Measurements from ENCODE around the gene NEUROG3.
"Not testable (repeated sequence)": the region's sequence is repeated elsewhere in the genome, so short reads cannot be mapped to it uniquely, and the experiment has no call there.

NEUROG3 gene

DNA sequence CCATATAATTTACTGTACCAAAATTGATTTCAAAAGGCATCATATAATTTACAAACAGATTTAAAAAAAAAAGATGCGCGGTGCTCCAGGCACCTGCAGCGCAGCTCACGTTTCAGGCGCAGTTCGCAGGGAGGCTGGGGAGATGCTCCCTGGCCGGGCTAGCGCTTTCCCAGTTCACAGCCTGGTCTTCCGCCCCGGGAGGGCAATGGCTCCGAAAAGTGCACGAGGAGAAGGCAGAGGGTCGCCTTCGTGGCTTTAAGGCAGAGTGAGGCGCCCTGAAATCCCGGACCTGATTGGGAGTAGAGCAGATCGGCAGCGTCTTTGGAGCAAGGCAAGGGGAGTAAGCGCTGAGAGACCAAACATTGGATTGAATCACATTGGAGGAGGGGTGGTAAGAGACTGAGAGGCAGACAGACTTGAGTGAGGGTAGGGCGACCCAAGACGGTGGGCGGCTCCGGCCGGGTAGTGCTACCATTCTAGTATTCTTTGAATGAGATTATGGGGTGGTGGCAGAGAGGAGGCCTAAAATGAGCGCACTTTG lies 1.5 kb downstream of the NEUROG3 start:
- DNase-seq (ENCODE audit: low read depth): no peak

GRCh38 chr10:69570050-69570816 lies 3.0 kb downstream of the NEUROG3 start:
- no peak for DNase-seq (ENCODE audit: low read depth)

GRCh38 chr10:69569396-69569934 lies 3.8 kb downstream of the NEUROG3 start:
- DNase-seq (ENCODE audit: low read depth): no peak

DNA sequence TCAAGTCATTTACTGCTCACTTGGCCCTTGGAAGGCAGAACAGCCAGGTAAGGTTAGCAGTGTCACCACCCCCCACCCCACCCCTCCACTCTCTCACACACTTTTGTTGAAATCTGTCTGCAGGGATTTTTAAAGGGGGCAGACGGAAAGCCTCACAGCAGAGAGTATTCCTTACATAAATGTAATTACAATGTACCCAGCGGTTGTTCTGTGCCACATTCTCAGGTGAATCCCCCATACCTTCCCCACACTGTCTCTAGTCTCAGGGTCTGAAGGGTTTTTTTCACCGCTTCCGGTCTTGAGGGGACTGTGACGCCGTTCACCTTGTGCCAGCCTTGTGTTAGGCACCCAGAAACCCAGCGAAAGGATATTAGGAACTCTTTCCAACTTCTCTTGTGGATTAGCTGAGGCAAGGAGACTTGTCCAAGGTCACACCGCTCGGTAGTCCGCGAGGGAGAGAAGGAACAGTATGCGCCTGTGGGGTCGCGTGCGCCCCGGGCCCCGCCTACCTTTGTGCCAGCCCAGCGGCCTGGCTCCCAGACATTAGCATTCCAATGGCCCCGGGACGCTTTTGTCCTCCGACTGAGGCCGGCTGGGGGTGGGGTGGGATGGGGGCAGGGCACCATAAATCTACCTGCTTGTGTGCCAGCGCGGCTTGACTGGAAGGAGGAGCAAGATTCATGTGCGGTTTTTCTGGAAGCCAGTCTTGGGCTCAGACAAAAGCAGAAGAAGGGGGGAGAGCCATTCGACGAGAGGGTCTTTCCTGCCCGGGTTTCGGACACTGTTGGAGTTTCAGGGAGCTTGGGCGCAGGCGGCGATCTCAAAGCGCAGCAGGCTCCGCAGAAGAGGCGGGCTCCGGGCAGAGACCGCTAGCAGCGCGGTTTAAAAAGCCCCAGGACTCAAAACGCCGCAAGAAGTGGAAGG lies 4.5 kb downstream of the NEUROG3 start:
- DNase-seq (ENCODE audit: low read depth): no peak

GRCh38 chr10:69567920-69568319 lies 5.3 kb downstream of the NEUROG3 start:
- no peak for DNase-seq (ENCODE audit: low read depth)

DNA sequence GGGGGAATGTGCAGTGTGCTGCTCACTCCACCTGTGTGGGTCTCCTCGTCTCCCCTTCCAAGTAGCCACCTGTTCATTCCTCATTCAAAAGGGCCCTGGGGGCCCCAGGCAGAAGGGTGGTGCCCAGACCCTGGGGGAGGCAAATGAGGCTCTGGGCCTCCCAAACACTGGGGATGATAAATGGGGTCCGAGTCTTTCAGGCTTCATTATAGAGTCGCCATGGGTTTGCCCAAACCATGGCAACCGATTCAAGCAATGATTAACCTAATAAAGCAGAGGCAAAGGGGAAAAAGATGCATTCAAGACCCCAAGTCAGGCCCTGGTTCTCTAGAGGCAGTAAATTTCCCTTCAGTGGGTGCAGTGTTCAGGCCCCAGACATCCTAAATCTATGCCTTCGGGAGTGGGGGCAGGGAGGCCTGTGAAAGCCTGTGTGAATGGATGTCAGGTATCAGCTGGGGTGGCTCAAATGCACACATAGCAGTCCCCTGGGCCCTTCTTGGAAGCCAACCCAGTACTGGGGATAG lies 10.4 kb downstream of the NEUROG3 start:
- no peak for DNase-seq (ENCODE audit: low read depth)

DNA sequence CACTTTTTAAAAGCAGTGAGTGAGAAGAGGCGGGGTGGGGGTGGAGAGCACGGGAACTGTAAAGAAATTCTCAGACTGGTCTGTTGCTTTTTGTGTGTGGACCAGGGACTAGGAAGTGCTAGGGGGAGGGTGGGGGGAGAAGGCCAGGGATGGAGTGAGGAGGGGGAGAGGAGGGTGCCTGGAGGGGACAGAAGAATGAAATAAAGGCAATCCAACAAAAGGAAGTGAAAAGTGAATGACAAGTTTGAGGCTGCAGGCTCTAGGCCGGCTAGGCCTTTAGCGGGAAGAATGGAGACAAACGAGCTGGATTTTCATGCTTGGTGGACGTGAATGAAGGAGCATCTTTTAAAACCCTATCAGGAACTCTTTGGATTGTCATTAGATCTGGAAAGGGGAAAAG lies 13.7 kb downstream of the NEUROG3 start:
- no peak for DNase-seq (ENCODE audit: low read depth)

GRCh38 chr10:69558559-69558958 lies 14.7 kb downstream of the NEUROG3 start:
- no peak for DNase-seq (ENCODE audit: low read depth)

GRCh38 chr10:69554611-69555010 lies 18.6 kb downstream of the NEUROG3 start:
- no peak for DNase-seq (ENCODE audit: low read depth)

- no peak for DNase-seq (ENCODE audit: low read depth)
These were observed 19.9 kb downstream of the NEUROG3 start for GRCh38 chr10:69553328-69553727.

DNA sequence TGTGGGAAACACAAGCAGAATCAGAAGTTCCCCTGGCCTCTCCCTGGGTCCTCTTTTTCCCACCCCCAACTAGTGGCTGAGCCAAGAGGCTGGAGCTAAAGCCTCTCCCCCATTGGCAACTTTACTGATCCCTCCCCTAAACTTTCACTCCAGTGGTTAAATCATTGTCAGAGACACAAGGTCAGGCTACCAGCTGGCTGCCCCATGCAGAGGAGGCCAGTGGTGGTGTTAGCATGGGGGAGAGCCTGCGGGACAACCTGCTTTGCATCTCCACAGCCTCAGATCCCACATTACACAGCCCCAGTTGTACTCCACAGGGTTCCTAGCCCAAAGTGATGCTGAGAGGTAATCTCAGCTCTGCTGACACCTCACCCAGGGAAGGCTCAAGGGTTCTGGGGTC lies 21.0 kb downstream of the NEUROG3 start:
- DNase-seq (ENCODE audit: low read depth): no peak

- DNase-seq (ENCODE audit: low read depth): no peak
These were observed 23.3 kb downstream of the NEUROG3 start for GRCh38 chr10:69549959-69550358.

GRCh38 chr10:69541463-69541862 lies 31.8 kb downstream of the NEUROG3 start:
- no peak for DNase-seq (ENCODE audit: low read depth)

GRCh38 chr10:69538461-69538860 lies 34.8 kb downstream of the NEUROG3 start:
- DNase-seq (ENCODE audit: low read depth): no peak

GRCh38 chr10:69537449-69537848 lies 35.8 kb downstream of the NEUROG3 start:
- DNase-seq (ENCODE audit: low read depth): no peak

GRCh38 chr10:69536521-69536920 lies 36.7 kb downstream of the NEUROG3 start:
- not testable (repeated sequence) for DNase-seq (ENCODE audit: low read depth)

DNA sequence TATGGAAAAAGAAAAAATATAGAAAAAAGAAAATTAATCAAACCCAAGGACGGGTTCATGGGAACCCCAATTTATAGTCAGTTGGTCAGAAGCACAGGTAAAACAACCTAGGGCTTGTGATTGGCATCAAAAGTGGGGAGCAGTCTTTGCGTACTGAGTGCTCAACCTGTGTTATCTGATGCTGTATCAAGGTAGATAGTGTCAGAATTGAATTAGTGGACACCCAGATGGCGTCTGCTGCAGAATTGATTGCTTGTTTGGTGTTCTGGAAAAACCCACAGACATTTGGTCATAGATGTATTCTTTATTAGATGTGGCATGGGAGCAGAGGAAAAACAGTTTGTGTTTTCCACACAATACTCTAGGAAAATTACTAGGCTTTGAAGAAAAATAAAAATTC lies 39.6 kb downstream of the NEUROG3 start:
- DNase-seq (ENCODE audit: low read depth): no peak

DNA sequence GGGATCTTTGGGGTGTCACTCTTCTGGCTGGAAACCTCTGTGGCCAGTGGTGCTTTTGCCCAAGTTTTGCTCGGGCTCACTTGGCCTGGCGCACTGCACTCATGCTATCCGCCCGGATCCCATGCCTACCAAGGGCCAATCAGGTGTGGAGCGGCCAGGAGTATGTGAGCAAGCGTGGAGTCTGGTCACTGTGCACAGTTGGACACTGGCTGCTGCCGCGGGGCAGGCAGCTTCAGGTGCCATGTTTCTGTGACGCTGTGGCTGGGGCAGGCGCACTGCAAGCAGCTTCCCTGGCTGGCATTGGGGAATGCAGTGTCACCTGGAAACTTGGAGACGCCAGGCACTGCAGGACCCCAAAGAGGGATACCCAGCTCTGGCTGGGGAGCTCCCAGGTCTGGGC lies 45.3 kb downstream of the NEUROG3 start:
- DNase-seq (ENCODE audit: low read depth): no peak
